Gastrocnemius medialis (tissue), 4 donors: ENCODE measurements around the gene METTL26. TPM values are rescaled to one million over a fixed set of nuclear protein-coding genes. Genes with fewer than 3 reads are reported as not detected.

Experiments
- ATAC-seq, 2 donors: fragments of 150-250 bp; one replicate each; pipeline ENCODE4 v1.9.1; 2016
- DNase-seq, 2 donors: peaks; one replicate each; pipeline ENCODE4 v3.0.0-alpha.2; 2019
- H3K27ac ChIP-seq, 4 donors: fragments of 200-600 bp; sonication (generic); 1 replicate in 1 of 4; 2 replicates in 3 of 4; pipeline ENCODE4 v1.5.1; 2016 to 2018; ENCODE audit warnings: mild to moderate bottlenecking in 2 of 4, moderate library complexity in 1 of 4
- H3K27me3 ChIP-seq, 3 donors: fragments of 200-600 bp; sonication (generic) in 2 of 3; 1 replicate in 1 of 3; 2 replicates in 2 of 3; pipeline versions ENCODE4 v1.5.1 to v1.6.0; 2016 to 2019; ENCODE audit warnings: mild to moderate bottlenecking in 1 of 3, moderate library complexity in 1 of 3
- H3K36me3 ChIP-seq, 2 donors: fragments of 200-600 bp; sonication (generic) in 1 of 2; one replicate each; pipeline ENCODE4 v1.5.1; 2017 to 2018
- H3K4me1 ChIP-seq, 2 donors: fragments of 200-600 bp; sonication (generic) in 1 of 2; one replicate each; pipeline ENCODE4 v1.5.1; 2016 to 2017; ENCODE audit warnings: mild to moderate bottlenecking in 2 of 2
- H3K4me3 ChIP-seq, 4 donors: fragments of 200-600 bp; sonication (generic) in 3 of 4; 1 replicate in 1 of 4; 2 replicates in 3 of 4; pipeline ENCODE4 v1.5.1; 2016 to 2019; ENCODE audit warnings: mild to moderate bottlenecking in 2 of 4
- H3K9me3 ChIP-seq, 3 donors: fragments of 200-600 bp; sonication (generic) in 2 of 3; 1 replicate in 1 of 3; 2 replicates in 2 of 3; pipeline ENCODE4 v1.5.1; 2016 to 2019
- CTCF ChIP-seq, 5 experiments: fragments of 450-650 bp in 3 of 5; fragments of 200-600 bp in 2 of 5; sonication (generic) in 2 of 5; IDR thresholded peaks in 4 of 5; conservative IDR thresholded peaks in 1 of 5; 1 replicate in 4 of 5; 2 replicates in 1 of 5; pipeline ENCODE4 v1.5.1; 2016 to 2019; ENCODE audit warnings: antibody characterized with exemption in 5 of 5, mild to moderate bottlenecking in 3 of 5, moderate library complexity in 3 of 5
- POLR2A ChIP-seq, 2 donors: fragments of 450-650 bp; IDR thresholded peaks; one replicate each; pipeline ENCODE4 v1.6.1; 2017; ENCODE audit warnings: antibody characterized with exemption in 2 of 2, mild to moderate bottlenecking in 2 of 2, moderate library complexity in 2 of 2
- in situ Hi-C, 4 donors: fragments of 200-750 bp; cut with MboI; loops; one replicate each; pipeline versions ENCODE4 v1.15.0 to v1.8.0; 2017; ENCODE audit warnings: low sequenced_read_pairs in 4 of 4
- intact Hi-C: fragments of 100-400 bp; cut with DNase I; formaldehyde crosslinking; loops from one replicate; pipeline ENCODE4 v1.15.1; 2023; ENCODE audit warnings: low total_unique reads
- total RNA-seq, 4 donors: library from RNA; depleted of rRNA; stranded (reverse); fragments of >200 nt; gene quantifications; one replicate each; pipeline versions ENCODE4 v1.1.0 to v1.2.3, GENCODE V29; 2016

Gene METTL26
- total RNA-seq, 4 donors from 2014 or later = 114 to 212 (median 141) TPM

GRCh38 chr16:680625-680945 is 44.5 kb upstream of the METTL26 start:
- Histone ChIP-seq H3K27ac (peak overlapping the region; percentile 89 to 100 (median 98)), H3K36me3 (peaks cover 0 to 26% of the 10 kb centered on the region in 2 donors), H3K4me1 (peaks cover 27 to 49% of the 10 kb centered on the region in 2 donors), H3K4me3 (peak overlapping the region; percentile 65 to 88 (median 79)), H3K9me3 (no peaks in the 10 kb centered on the region), H3K27me3 (no peaks in the 10 kb centered on the region)
- peak in 1 of 2 donors; percentile 3 for TF ChIP-seq POLR2A (IDR thresholded peaks at IDR 0.05)
- no peak for TF ChIP-seq CTCF (IDR thresholded peaks at IDR 0.05 in 4 of 5, conservative IDR thresholded peaks at IDR 0.05 in 1 of 5)
- intact Hi-C loops (loop anchor here (10.0 kb wide), 1 partner anchor 624 kb away; the partner anchor contains the start of gene UBE2I), in situ Hi-C loops (no loop called here)
- ATAC-seq (peak; percentile 4), DNase-seq (peak in 1 of 2 donors; percentile 12)

- Histone ChIP-seq H3K27ac (peak within 1 kb of the TSS; percentile 89 to 100 (median 98)), H3K4me1 (peaks cover 26 to 47% of the 10 kb centered on the region in 2 donors), H3K4me3 (peak within 1 kb of the TSS; percentile 65 to 88 (median 79)), H3K9me3 (no peaks in the 10 kb centered on the region), H3K27me3 (no peaks in the 10 kb centered on the region), H3K36me3 (peaks cover 0 to 21% of the 10 kb centered on the region in 2 donors)
- intact Hi-C loops = loop anchor here (10.0 kb wide), 1 partner anchor 625 kb away; the partner anchor contains the start of gene UBE2I
- in situ Hi-C loops = no loop called here
- TF ChIP-seq POLR2A (IDR thresholded peaks at IDR 0.05) (peak; percentile 87 to 91), CTCF (IDR thresholded peaks at IDR 0.05 in 4 of 5, conservative IDR thresholded peaks at IDR 0.05 in 1 of 5) (peak in 1 of 5 experiments; percentile 17)
- DNase-seq (peak; percentile 80 to 84), ATAC-seq (peak; percentile 67 to 74)
These were observed 43.9 kb upstream of the METTL26 start, which contains the start of gene STUB1 for GRCh38 chr16:679814-680624. Gene STUB1 (plus strand): TSS chr16:680410. CDS start chr16:680526, 116 bp downstream.

- peak; percentile 34 to 66 for DNase-seq
- ATAC-seq = peak; percentile 14 to 21
- in situ Hi-C loops (no loop called here), intact Hi-C loops (no loop called here)
- peak overlapping the region; percentile 51 to 82 (median 70) for H3K4me3 ChIP-seq
- H3K36me3 ChIP-seq = peaks cover 0 to 21% of the 10 kb centered on the region in 2 donors
- peak overlapping the region; percentile 89 to 100 (median 98) for H3K27ac ChIP-seq
- no peaks in the 10 kb centered on the region for H3K27me3 ChIP-seq
- H3K4me1 ChIP-seq = peaks cover 24 to 40% of the 10 kb centered on the region in 2 donors
- TF ChIP-seq CTCF (IDR thresholded peaks at IDR 0.05 in 4 of 5, conservative IDR thresholded peaks at IDR 0.05 in 1 of 5) = no peak
- TF ChIP-seq POLR2A (IDR thresholded peaks at IDR 0.05) = no peak
- H3K9me3 ChIP-seq = no peaks in the 10 kb centered on the region
These were observed 43.0 kb upstream of the METTL26 start for GRCh38 chr16:678858-679813.

- no peaks in the 10 kb centered on the region for H3K27me3 ChIP-seq
- H3K4me3 ChIP-seq = no peak overlapping the region
- no peaks in the 10 kb centered on the region for H3K9me3 ChIP-seq
- H3K4me1 ChIP-seq = peaks cover 19 to 34% of the 10 kb centered on the region in 2 donors
- ATAC-seq = no peak
- H3K36me3 ChIP-seq = peaks cover 0 to 26% of the 10 kb centered on the region in 2 donors
- TF ChIP-seq POLR2A (IDR thresholded peaks at IDR 0.05) = no peak
- no peak for TF ChIP-seq CTCF (IDR thresholded peaks at IDR 0.05 in 4 of 5, conservative IDR thresholded peaks at IDR 0.05 in 1 of 5)
- peak in 1 of 2 donors; percentile 27 for DNase-seq
- in situ Hi-C loops (no loop called here), intact Hi-C loops (no loop called here)
- no peak overlapping the region for H3K27ac ChIP-seq
These were observed 42.2 kb upstream of the METTL26 start for GRCh38 chr16:678209-678857.
